Stimulated activated CD4-positive, alpha-beta T cell treated with anti-CD3 and anti-CD28 coated beads, Interleukin-1b, Interleukin-23, amount 100 ng/mL, for 48 hours (primary cell): ENCODE measurements around the gene RPIA.
A peak's percentile ranks its signal among the peaks of the same experiment; 100 is the strongest.
"Not testable (repeated sequence)": the region's sequence is repeated elsewhere in the genome, so short reads cannot be mapped to it uniquely, and the experiment has no call there.

Source experiments
- DNase-seq: peaks from one replicate; pipeline ENCODE4 v3.0.0-alpha.2; 2020

RPIA gene

DNA sequence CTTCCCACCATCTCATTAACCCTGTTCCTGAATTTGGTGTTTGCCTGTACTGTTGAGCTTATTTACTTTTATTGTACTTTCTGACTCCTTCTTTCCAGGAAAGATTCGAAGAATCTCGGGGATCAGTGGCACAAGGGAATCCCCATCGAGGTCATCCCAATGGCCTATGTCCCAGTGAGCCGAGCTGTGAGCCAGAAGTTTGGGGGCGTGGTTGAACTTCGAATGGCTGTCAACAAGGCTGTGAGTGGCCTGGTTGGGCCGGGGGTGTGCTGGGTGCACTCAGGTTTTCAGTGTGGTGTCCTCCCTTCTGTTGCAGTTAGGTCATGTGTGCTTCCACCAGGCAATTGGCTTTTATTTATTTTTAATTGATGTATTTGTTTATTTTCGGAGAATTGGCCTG lies 45.0 kb downstream of the RPIA start:
- no peak for DNase-seq

DNA sequence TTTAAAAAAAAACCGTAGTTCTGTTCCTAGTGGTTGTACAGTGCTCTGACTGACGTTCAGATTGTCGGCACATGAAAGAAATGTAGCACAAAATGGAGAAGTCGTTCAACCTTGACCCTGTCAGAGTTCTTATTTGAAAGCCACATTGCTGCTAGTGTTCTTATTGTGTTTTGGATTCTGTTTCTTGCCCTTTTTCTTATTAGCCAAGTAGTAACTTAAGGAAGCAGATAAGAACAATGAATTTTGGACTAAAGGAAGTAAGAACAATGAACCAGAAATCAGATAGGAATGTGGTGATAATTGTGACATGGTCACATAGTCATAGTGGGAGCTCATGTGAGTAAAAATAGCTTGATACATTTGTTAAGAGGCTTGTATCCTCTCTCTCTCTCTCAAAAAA lies 45.9 kb downstream of the RPIA start:
- DNase-seq: no peak

DNA sequence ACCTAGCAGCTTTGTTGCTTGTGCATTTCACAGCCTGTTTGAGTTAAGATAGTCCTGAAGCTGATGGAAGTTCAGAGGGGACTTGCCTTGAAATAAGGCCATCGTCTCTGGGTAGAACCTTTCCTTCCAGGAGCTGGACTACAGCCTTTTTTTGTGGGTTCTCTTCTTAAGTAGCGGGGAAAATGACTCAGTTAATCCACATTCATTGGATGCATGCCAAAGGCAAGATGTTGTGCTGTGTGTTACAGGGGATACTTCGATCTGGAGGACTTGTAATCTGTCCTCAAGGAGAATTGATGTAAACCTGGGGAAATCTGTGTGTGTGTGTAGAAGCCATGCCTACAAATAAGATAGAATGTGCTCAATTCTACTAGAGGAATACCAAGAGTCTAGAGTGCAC lies 46.8 kb downstream of the RPIA start:
- DNase-seq: no peak

DNA sequence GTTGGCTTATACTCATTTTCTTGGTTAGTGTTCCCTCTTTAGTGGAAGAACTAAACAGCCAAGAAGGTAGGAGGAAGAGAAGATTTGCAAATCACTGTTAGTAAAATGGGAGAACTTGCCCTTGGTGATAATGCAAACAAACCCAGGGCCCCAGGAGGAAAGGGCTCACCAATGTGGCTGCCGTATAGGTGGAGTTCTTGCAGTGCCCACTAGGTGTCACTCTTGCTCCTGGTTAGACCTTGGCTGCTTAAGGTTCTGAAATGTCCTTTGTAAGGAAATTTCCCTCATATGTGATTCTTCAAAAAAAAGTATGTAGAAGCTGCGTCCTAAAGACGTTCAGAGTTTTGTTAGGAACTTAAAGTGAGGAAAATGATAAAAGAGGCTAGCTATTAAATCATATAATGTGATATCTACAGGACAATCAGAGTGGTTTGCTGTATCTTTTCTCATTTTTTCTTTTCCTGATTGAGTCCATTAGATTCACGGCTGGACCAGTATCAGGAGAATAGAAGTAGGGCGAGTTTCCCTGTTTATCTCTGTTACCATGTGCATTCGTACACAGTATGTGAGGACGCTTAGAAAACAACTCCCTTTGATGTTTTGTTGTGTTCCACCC lies 48.6 kb downstream of the RPIA start:
- DNase-seq: peak; percentile 69

DNA sequence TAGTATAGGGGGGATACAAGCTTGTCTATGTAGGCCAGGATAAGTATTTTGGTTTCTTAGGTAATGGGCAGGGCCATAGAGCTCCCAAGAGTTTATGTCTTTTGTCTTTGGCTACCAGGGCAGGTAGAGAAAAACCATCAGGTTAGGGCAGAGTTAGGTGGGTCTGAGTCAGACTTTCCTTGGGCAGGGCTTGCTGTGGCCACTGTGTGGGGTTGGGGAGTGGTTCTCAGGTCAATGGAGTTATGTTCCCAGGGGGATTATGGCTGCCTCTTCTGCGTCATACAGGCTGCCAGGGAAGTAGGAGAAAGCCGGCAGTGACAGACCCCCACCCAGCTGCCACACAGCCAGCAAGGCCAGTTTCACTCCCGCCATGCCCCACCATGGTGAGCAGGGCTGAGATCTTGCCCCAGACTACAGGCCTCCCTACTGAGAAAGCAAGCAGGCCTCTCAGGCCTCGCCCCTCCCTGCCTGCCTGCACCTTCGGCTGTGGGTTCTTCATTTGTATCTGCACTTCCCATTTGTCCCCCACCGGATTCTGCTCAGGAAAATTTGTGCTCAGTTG lies 55.5 kb downstream of the RPIA start:
- DNase-seq: no peak

DNA sequence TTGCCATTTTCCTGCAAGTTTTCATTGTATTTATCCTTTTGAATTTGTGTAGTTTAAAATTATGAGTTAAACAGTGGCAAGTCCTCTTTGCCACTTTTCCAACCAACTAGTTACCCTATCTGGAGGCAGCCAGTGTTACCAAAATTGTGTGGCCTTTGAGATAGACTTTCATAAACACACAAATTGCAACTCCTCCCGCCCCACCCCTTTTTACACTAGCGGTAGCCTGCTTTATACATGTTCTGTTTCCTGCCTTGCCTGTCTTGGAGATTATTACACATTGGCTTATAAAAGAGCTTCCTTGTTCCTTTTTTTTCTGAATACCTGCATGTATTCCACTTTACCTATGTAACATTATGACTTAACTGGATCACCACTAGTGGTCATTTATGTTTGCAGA lies 56.5 kb downstream of the RPIA start:
- DNase-seq: no peak

DNA sequence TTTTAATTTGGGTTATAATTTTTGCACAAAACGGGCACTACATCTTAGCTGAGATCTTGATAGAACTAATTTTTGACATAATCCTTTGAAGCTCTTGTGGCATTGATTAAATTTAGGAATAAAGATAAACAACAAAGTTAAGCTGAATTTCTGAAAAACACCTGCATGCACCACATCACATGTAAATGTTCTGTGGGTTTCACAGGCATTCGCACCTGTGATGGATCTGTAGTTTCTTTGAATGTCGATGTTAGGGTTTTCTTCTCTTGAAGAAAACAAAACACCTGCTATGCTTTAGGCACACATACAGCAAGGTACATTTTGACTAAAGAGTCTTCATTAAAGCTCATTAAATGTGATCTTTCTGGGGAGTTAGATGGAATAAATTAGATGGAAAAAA lies 60.3 kb downstream of the RPIA start:
- DNase-seq: no peak

DNA sequence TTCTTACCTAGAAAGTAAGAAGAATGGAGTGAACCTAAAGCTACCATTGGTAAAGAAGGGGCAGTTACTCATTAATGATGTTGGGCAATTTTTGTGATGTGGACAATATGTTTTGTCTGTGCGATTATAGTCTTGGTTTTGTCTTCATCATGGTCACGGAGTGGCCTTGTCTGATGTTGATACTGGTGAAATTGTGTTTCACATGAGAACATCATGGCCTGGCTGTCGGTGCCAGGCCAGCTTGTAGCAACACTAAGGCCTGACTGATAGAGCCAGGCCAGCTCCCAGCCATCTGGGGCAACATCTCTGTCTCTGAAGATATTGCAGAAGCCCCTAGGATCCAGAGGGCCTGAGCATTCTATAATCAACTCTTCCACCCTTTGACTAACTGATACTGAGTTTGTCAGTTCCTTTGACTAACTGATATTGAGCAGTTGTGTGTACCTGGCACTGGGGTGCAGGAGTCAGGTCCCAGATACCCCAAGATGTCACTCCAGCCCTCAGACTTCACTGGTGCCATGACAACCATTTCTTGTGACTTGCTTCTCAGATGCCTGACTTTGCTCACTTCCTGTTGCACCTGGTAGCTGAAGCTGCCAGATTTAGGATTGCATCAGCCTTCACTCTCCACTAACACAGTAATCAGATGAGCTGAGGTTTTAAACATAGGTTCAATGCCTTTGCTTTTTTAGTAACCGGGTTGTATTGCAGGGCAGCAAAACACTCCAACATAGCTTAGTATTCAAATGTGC lies 62.5 kb downstream of the RPIA start:
- peak; percentile 52 for DNase-seq

DNA sequence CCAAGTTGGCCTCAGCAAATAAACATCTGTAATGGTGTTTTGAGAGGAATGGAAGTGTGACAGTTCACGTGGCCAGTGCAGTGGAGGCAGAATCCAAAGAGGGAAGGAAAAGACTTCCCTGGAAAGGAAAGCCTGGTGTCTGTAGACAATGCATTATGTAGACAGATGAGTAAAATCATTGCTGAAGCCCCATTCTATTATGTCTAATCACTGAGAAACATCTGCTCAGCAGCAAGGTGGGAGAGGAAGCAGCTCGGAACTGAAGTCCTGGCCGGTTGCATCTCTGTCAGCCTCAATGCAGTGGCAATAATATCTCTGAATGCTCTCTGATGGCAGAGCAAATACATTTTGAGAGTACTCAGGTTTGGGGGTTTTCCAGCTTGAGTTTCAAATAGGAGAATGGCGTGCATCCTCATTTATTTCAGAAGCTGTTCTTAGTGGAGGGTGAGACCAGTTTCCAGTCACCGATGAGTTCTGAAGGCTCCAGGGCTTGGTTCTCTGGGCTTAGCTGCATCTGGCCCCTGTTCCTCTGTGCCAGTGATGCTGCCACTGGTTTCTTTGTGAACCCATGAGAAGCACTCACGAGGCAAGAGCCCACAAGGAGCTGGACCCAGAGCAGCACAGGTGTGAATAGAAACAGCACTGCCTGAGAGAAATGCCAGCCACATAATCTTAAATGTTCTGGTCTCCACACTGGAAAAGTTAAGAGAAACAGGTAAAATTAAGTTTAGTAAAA lies 63.3 kb downstream of the RPIA start:
- no peak for DNase-seq

DNA sequence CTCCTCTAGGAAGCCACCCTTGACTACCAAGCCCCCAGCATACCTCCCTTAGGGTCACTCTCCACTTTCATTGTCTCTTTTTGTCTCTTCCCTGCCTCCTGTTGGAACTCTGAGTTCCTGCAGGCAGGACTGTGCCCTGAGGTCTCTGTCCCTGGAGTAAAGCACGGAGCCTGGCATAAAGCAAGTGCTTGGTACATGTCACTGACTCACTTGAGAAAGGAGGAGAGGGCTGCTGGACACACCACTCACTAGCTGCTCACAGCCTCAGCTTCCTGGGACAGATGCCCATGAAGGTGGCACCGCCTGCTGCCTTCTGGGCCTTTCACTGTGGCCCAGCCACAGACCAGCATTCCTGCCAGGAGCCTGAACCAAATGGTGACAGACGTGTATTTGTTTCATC lies 64.4 kb downstream of the RPIA start:
- DNase-seq: no peak

DNA sequence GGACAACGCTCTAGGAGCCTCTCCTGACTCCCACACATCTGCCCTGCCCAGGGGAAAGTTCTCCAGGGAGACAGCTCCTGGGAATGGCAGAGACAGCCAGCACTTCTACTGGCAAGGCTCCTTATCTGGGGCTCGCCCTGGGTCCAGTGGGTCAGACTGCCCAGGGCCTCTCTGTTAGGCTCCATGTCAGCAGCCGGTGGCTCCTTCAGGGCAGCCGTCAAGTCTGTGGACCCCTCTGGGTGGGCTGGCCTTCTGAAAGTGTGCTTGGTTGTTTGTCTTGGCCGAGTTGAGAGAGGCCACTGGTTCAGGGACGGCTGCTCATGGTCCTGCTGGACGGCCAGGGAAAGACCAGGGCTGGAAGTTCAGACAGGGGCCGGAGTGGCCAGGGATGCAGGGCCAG lies 65.6 kb downstream of the RPIA start:
- DNase-seq: no peak

DNA sequence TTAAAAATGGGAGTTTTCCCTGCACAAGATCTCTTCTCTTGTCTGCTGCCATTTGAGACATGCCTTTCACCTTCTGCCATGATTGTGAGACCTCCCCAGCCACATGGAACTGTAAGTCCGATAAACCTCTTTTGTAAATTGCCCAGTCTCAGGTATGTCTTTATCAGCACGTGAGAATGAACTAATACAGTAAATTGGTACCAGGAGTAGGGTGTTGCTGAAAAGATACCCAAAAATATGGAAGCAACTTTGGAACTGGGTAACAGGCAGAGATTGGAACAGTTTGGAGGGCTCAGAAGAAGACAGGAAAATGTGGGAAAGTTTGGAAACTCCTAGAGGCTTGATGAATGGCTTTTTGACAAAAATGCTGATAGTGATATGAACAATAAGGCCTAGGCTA lies 67.2 kb downstream of the RPIA start:
- DNase-seq: not testable (repeated sequence)

DNA sequence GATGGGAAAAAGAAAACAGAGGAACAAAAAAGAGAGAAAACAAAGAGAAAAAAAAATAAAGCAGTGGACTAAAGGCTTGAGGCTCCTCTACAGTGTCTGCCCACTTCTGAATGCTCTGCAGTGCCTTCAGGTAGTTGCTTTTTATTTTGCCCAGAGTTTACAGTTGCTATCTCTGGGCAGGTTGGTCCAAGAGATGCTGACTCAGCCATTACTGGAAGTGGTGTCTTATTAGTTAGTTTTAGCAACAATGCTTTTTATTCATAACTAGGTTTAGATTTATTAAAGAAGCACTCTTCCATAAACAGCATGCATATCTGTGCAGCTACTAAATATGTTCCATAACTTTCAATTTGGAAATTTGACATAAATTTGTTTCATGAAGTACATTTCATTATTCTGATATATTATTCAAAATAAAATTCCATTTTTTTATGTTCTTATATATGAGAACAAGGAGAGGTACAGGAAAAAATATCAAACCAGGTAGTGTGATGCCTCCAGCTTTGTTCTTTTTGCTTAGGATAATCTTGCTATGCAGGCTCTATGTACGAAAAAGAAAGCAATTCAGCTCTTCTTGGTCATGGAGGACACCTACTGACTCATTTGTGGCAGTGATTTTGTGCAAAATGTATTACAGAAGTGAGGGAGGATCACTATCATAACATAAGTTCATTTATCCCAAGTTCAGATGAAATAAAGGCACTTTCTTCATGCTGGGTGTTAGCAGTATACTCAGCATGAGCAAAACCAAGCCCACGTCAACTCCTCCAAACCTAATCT lies 69.5 kb downstream of the RPIA start:
- no peak for DNase-seq

DNA sequence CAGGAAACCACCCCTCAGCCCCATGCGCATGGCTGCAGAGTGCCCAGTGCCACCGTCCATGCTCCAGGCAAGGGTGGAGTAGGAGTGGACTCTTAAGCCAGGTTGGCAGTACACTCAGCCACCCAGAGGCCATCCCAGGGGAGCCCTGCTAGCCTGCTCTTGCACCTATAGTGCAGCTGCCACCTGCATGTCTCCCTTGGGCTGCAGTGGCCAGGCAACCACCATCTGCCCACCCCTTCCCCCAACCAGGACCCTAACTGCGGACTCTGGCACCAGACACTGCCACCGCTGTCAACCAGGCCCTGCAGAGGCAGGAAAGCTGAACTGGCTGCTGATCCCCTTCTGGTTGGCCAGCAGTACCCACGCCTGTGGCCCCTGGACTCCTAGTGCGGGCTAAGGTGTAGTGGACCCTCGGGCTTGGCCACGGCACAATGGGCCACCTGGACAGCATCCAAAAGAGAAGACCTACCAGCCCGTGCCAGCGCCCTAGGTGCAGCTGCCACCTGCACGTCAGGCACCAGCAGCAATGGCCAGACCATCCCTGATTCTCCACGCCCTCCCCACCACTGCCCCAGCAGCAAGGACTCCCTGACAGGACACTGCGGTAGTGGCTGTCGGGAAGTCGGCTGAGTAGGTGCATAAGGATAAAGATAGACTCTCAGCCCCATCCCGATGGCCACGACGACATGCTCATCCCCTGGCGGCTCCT lies 72.8 kb downstream of the RPIA start:
- no peak for DNase-seq

DNA sequence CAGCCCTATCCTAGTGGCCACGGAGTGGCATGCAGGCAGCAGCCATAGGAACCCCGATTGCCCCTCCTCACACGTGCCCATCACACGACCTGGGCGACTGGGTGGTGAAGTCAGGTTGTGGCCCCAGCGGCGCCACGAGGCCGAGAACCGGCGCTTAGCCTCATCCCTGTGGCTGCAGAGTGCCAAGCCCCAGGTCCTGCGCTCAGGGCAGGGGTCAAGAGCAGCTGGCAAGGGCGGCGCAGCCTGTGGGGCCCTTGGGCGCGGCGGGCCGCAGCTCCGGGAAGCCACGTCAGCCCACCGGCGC lies 73.3 kb downstream of the RPIA start:
- DNase-seq: no peak

DNA sequence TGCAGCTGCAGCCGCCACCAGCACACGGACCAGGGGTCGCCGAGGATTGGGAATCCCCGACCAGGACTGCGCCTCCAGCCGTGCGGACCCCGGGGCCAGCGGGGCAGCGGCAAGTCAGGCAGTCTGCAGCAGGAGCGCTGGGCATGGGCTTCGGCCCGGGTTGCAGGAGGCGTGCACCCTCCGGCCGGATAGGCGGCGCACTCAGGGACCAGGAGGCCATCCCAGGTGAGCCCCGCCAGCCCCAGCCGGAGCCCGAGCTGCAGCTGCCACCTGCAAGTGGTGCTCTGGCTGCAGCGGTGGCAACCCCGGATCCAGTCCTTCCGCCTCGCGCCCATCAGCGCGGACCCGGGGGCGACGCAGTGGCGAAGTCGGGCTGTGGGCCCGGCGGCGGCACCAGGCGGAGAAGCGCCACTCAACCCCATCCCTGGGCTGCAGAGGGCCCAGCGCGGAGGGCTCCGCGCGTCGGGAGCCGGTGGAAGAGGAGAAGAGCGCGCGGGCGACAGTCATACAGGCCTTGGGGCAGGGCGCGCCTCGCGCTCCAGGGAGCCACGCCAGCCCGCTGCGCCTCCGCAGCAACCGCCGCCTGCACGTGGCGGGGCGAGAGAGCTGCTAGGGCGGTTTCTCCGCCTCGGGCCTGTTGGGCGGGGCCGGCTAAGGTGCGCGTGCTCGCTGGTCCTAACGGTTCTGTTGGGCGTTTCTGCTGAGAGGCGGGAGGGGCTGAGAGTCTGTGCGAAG lies 73.8 kb downstream of the RPIA start:
- peak; percentile 70 for DNase-seq

DNA sequence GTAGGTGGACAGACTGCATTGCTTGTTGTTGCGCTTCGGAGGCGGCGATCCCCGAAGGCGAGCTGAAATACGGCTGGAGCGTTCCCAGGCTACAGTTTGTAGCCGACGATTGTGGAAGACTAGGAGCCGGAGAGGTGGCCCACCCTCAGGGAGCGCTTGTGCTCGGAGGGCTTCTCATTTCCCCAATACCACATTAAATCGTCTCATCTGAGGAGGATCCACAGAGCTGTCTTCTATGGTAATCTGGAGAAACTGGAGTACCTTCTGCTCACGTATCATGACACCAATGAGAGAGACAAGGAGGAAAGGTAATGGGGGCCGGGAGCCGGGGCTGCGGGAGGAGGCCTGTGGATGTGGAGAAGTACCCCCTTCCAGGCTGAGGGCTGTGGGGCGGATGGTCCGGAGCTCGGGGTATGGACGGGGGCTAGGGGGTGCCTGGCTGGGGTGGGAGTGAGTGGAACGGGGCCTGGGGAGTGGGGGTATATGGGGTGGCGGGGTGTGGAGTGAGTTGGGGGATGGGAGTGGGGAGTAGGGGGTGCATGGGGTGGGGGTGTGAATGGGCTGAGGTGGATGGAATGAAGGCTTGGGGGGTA lies 74.5 kb downstream of the RPIA start:
- DNase-seq: not testable (repeated sequence)

DNA sequence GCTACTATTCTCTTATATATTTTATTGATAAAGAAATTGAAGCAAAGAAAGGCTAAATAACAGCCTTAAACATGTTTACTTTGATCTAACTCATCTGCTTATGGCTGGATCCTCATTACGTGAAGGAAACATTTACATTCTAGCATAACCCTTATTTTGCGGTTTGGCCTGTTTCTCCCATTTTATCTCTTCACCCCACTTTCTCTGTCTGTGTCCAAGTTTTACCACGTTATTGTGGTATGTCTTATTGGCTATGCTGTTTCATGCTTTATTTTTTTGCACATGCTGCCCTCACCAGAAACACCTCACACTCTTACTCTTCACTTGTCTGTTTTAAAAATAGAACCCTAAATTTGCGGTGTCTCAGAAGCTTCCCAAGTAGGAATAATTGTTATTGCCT lies 78.5 kb downstream of the RPIA start:
- DNase-seq: no peak

DNA sequence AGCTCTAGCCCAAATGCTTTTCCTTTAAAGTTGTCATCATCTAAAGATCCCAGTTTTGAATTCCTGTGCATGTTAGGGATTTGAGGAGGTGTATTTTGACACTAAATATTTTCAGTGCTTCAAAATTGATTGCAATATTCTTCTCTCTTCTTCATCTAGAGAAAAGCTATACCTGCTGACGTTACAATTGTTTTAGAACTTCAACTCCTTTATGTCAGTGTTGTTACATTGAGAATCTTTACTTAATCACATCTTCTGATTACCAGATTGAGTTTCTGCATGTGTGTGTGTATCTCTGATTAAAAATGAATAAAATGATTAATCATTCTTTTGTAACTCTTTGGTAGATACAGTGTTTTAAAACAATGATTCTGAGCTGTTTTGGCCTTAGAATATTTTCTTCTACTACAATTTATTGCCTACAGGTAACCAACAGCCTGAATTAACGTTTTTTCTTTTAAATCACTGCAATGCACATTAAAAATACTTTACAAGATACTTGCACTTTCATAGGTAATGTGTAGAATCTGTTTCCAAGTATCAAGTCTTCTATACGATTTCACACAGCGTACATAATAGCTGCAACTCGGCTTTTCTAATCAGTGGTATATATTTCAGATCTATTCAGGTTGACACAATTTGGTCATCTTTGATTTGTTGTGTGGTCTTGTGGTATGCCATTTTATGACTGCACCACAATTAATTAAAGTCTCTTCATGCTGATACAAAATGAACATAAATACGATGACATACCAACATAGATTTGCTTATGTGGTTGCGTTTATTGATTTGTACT lies 82.0 kb downstream of the RPIA start:
- not testable (repeated sequence) for DNase-seq

DNA sequence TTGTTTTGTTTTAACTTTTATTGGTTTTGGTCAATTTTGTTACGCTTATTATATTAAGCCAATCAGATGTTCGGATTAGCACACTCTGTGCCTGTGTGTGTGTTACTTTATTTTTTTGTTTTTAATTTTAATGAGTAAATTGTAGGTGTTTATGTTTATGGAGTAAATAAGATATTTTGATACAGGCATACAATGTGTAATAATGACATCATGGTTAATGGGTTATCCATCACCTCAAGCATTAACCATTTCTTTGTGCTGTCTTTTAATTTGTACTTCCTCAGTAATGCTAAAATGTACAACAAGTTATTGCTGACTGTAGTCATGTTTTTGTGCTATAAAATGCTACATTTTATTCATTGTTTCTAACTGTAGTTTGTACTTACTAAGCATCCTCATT lies 97.7 kb downstream of the RPIA start:
- not testable (repeated sequence) for DNase-seq

DNA sequence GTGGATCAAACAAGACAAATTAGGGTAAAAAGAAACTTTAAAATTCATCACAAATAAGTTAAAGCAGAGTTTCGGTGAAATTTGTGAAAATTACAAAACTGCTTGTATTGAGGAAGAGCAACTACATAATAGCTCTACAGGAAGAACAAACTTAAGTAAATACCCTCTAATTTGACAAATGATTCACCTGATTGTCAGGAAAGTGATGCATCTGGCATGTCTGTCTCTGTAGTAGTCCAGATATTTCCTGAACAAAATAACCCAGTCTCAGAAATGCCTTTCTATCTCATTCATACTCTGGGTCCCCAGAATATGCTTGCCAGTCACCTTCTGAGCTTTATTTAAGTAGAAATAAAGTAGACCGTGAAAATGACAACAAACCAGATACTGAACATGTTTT lies 104.5 kb downstream of the RPIA start:
- not testable (repeated sequence) for DNase-seq
